ENCODE measurements around the gene TTC19.
"Not testable (repeated sequence)": the region's sequence is repeated elsewhere in the genome, so short reads cannot be mapped to it uniquely, and the experiment has no call there.

The TTC19 gene

DNA sequence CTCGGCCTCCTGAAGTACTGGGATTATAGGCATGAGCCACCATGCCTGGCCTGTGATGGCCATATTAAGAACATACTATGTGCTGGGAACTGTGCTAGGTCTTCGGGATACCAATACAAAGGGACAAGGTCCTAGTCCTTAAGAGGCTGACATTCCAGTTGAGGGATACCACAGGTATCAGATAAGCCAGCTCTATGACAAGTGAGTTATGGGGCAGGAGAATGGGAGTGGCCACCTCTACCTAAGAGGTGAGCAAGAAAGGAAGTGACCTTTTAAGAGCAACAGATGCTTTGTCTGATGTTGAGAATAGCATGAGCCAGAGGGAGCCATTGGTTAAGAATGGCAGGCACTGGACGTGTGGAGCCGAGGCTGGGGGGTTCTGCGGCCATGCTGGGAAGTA, 27.7 kb upstream of the TTC19 start:
- no peak for DNase-seq (ENCODE audit: low read depth)
- no peak overlapping the region for H3K4me3 ChIP-seq (ENCODE audit: low read length)
- TF ChIP-seq, protein P1, sequence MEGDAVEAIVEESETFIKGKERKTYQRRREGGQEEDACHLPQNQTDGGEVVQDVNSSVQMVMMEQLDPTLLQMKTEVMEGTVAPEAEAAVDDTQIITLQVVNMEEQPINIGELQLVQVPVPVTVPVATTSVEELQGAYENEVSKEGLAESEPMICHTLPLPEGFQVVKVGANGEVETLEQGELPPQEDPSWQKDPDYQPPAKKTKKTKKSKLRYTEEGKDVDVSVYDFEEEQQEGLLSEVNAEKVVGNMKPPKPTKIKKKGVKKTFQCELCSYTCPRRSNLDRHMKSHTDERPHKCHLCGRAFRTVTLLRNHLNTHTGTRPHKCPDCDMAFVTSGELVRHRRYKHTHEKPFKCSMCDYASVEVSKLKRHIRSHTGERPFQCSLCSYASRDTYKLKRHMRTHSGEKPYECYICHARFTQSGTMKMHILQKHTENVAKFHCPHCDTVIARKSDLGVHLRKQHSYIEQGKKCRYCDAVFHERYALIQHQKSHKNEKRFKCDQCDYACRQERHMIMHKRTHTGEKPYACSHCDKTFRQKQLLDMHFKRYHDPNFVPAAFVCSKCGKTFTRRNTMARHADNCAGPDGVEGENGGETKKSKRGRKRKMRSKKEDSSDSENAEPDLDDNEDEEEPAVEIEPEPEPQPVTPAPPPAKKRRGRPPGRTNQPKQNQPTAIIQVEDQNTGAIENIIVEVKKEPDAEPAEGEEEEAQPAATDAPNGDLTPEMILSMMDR (IDR thresholded peaks at IDR 0.05; ENCODE audit: insufficient read depth, low read depth, low read length, missing control alignments) = no peak

DNA sequence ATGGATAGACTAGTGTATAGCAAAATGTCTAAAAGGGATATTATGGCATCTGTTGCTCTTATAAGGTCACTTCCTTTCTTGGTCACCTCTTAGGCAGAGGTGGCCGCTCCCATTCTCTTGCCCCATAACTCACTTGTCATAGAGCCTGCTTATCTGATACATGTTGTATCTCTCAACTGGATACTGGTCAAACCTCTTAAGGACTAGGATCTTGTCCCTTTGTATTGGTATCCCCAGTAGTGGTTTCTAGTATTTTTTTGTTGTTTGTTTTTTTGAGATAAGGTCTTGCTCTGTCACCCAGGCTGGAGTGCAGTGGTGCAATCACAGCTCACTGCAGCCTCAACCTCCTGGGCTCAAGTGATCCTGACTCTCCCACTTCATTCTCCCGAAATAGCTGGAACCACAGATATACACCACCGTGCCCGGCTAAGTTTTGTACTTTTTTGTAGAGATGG, 27.1 kb upstream of the TTC19 start:
- no peak for DNase-seq (ENCODE audit: low read depth)
- no peak overlapping the region for H3K4me3 ChIP-seq (ENCODE audit: low read length)
- TF ChIP-seq, protein P1 (IDR thresholded peaks at IDR 0.05; ENCODE audit: insufficient read depth, low read depth, low read length, missing control alignments) = no peak

DNA sequence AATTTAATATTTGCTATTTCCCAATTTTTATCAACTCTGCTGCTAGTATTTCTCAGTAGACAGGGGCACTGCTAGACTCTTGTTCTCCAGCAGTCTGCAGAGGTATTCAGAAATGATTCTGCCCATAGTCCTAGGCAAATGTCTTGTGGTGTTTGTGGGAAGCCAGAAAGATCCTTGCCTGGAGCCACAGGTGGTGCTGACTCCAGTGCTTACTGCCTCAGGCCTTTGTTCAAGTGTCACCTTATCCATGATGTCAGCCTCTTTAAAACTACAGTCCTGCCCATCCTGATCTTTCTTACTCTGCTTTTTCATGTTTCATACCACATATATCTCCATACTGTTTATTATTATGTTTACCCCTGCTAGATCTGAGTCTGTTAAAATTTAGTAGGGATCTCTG, 26.6 kb upstream of the TTC19 start:
- TF ChIP-seq, protein P1 (IDR thresholded peaks at IDR 0.05; ENCODE audit: insufficient read depth, low read depth, low read length, missing control alignments) = no peak
- DNase-seq (ENCODE audit: low read depth) = peak; percentile 19
- H3K4me3 ChIP-seq (ENCODE audit: low read length) = no peak overlapping the region

DNA sequence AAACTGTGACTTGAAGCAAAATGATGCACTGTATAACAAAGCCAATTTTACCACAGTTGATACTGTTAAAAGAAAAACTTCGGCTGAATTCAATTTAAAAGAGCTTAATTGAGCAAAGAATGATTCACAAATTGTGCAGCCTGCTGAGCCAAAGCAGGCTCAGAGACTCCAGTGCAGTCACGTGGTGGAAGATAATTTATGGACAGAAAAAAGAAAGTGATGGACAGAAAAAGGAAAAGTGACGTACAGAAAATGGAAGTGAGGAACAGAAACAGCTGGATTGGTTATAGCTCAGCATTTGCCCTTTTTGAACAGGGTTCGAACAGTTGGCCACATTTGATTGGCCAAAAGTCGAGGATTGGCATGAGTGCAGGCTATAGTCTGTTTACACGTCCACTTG, 25.8 kb upstream of the TTC19 start:
- no peak for DNase-seq (ENCODE audit: low read depth)
- TF ChIP-seq, protein P1 (IDR thresholded peaks at IDR 0.05; ENCODE audit: insufficient read depth, low read depth, low read length, missing control alignments) = no peak
- H3K4me3 ChIP-seq (ENCODE audit: low read length) = no peak overlapping the region

DNA sequence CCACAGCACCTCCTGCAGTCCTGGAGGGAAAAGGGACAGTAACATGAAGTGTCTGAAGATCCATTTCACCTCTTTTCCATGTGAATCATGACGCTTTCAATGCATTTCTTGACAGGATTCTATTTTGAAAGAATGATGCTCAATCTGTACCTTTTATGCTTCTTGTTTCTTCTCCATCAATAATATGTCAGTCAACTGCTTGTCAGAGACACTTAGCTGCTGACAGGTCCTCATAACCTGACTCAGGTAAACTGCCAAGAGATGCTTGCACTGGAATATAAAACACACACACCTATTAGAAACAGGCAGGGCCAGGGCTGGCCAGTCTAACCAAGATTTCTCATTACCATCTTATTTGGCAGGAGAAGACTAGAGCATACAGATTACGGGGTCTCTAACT, 21.7 kb upstream of the TTC19 start:
- no peak for DNase-seq (ENCODE audit: low read depth)
- TF ChIP-seq, protein P1 (IDR thresholded peaks at IDR 0.05; ENCODE audit: insufficient read depth, low read depth, low read length, missing control alignments) = no peak
- no peak overlapping the region for H3K4me3 ChIP-seq (ENCODE audit: low read length)

DNA sequence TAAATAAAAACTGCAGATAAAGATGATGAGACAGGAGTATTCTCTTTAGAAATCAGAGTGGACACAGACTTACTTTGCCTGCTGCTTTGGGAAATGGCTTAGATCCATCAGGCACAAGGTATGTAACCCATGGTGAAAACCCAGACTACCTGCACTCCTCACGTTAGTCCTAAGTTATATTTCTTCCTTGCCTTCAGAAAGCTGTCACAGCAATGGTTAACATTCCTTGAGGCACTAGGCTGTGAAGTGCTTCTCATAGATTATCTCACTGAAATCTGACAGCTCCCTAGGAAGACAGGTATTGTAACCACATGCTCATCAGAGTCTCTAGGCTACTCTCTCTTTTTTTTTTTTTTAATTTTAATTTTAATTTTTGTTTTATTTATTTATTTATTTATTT, 21.0 kb upstream of the TTC19 start:
- no peak overlapping the region for H3K4me3 ChIP-seq (ENCODE audit: low read length)
- DNase-seq (ENCODE audit: low read depth) = no peak
- TF ChIP-seq, protein P1 (IDR thresholded peaks at IDR 0.05; ENCODE audit: insufficient read depth, low read depth, low read length, missing control alignments) = no peak

DNA sequence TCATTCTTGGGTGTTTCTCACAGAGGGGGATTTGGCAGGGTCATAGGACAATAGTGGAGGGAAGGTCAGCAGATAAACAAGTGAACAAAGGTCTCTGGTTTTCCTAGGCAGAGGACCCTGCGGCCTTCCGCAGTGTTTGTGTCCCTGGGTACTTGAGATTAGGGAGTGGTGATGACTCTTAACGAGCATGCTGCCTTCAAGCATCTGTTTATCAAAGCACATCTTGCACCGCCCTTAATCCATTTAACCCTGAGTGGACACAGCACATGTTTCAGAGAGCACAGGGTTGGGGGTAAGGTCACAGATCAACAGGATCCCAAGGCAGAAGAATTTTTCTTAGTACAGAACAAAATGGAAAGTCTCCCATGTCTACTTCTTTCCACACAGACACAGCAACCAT, 20.6 kb upstream of the TTC19 start:
- not testable (repeated sequence) for H3K4me3 ChIP-seq (ENCODE audit: low read length); DNase-seq (ENCODE audit: low read depth)

DNA sequence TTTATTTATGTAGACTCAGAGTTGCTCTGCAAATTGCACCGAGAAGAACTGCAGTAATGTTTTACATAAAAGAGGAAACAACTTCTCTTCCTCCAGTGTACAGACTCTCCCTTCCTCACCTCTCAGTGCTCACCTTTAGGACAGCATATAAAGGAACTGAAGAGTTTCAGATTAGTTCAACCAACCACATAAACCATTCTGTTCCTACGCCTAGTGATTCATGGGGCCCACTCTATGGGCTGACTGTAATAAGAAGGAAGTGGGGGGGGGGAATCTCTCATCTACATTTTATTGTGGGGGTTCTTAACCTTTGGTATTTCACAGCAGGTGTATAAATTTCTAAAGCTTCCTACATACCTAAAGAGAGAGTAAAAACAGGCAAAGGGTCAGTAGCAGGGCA, 18.4 kb upstream of the TTC19 start:
- TF ChIP-seq, protein P1 (IDR thresholded peaks at IDR 0.05; ENCODE audit: insufficient read depth, low read depth, low read length, missing control alignments) = no peak
- no peak overlapping the region for H3K4me3 ChIP-seq (ENCODE audit: low read length)
- DNase-seq (ENCODE audit: low read depth) = peak; percentile 40
